ENCODE measurements around the gene CRX. TPM values are rescaled to one million over a fixed set of nuclear protein-coding genes. Genes with fewer than 3 reads are reported as not detected.
"Not testable (repeated sequence)": the region's sequence is repeated elsewhere in the genome, so short reads cannot be mapped to it uniquely, and the experiment has no call there.

The CRX gene
- total and polyA plus RNA-seq, 10 donors = 0.09 TPM; not detected in 9

DNA sequence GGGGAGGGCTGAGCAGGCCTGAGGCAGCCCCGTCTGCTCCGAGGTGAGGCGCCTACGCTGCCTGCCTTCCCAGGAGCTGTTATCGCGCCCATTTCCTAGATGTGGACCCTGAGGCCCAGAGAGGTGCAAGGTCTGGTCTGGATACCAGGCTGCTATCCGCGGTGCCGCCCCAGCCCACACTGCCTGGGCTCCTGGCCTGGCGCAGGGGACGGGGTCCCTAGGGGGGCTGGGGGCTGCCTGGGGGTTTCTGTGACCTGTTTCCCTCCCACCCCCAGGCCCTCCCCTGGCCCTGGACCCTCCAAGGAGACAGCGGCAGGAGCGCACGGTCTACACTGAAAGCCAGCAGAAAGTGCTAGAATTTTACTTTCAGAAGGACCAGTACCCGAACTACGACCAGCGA lies 38.1 kb downstream of the CRX start:
- DNase-seq; H3K36me3 ChIP-seq; H3K9me3 ChIP-seq; H3K4me1 ChIP-seq; H3K27ac ChIP-seq; intact Hi-C loops (cut with DNase I; ENCODE audit: low total_unique reads); H3K4me3 ChIP-seq: not testable (repeated sequence)
- 85 to 97% methylated on average over 9 to 10 of the region's 17 CpGs; no CpG with 5 or more reads in 3 of the 5 donors for WGBS, 5 donors
- H3K27me3 ChIP-seq (replicated peaks in 1 of 7) = peaks cover 0 to 48% (median 0%) of the 10 kb centered on the region in 7 donors

DNA sequence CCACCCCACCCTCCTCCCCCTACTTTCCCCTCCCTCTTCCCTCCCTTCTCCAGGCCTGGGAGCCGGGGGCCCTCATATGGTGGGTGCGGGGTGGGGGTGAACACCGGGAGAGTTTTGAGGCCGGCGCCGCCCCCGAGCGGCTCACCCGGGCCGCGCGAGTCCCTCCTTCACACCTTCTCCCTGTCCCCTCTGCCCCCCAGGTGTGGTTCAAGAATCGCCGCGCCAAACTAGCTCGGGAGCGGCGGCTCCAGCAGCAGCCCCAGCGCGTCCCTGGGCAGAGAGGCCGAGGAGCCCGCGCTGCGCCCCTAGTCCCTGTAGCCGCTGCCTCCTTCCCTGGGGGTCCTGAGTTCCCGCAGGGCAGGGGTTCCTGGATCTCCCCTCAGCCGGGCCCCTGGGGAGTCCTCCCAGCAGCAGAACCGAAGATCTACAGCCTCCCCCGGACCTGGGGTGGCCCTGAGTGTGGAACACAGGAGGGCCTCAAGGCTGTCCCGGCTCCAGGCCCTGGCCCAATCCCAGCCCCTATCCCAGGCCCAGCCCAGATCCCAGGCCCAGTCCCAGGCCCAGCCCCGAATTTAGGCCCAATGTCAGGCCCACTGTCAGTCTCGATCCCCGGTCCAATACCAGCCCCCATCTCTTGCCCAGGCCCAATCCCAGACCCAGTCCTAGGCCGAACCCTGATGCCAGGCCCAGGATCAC lies 39.0 kb downstream of the CRX start:
- TF ChIP-seq POLR2A (IDR thresholded peaks at IDR 0.05) (no peak), CTCF (IDR thresholded peaks at IDR 0.05 in 8 of 11, conservative IDR thresholded peaks at IDR 0.05 in 3 of 11) (no peak), POLR2AphosphoS5 (IDR thresholded peaks at IDR 0.05) (no peak)
- Histone ChIP-seq H3K9me3 (peaks cover 0 to 9% (median 2%) of the 10 kb centered on the region in 8 donors), H3K27ac (no peak overlapping the region), H3K27me3 (replicated peaks in 1 of 7) (peaks cover 0 to 44% (median 0%) of the 10 kb centered on the region in 7 donors), H3K4me3 (no peak overlapping the region), H3K4me1 (peaks cover 0 to 5% (median 0%) of the 10 kb centered on the region in 6 donors), H3K36me3 (no peaks in the 10 kb centered on the region)
- WGBS, 5 donors = 51 to 77% (median 63%) methylated on average over 13 to 30 of the region's 34 CpGs
- intact Hi-C loops (cut with DNase I; ENCODE audit: low total_unique reads) = no loop called here
- DNase-seq = no peak

DNA sequence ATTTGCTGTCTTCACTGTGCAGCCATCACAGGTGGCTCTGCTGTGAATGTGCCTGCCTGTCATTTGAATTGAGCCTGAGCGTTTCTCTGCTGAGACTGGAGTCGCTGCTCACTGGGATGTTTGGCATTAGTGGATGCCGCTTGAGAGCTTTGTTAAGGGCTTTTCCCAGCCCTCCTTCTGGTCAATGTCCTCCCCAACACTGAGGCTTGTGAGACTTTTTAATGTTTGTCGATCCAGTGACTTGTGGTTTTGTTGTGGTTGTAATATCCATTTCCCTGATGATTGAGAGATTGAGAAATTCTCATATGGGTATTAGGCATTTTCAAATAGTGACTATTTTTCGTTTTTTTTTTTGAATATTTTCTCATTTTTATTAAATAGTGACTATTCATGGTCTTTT lies 39.9 kb downstream of the CRX start:
- Histone ChIP-seq H3K36me3 (no peaks in the 10 kb centered on the region), H3K4me3 (no peak overlapping the region), H3K27me3 (replicated peaks in 1 of 7) (peaks cover 0 to 36% (median 0%) of the 10 kb centered on the region in 7 donors), H3K4me1 (peaks cover 0 to 5% (median 0%) of the 10 kb centered on the region in 6 donors), H3K9me3 (peaks cover 0 to 9% (median 2%) of the 10 kb centered on the region in 8 donors), H3K27ac (no peak overlapping the region)
- intact Hi-C loops (cut with DNase I; ENCODE audit: low total_unique reads) = no loop called here
- no peak for DNase-seq
- TF ChIP-seq CTCF (IDR thresholded peaks at IDR 0.05 in 8 of 11, conservative IDR thresholded peaks at IDR 0.05 in 3 of 11) (no peak), POLR2A (IDR thresholded peaks at IDR 0.05) (no peak), POLR2AphosphoS5 (IDR thresholded peaks at IDR 0.05) (no peak)
- 88 to 94% (median 91%) methylated on average over 5 of the region's 5 CpGs for WGBS, 5 donors

GRCh38 chr19:47863514-47863936 lies 41.8 kb downstream of the CRX start:
- H3K4me1 ChIP-seq = peaks cover 0 to 5% (median 0%) of the 10 kb centered on the region in 6 donors
- WGBS, 5 donors = 12 to 21% (median 16%) methylated on average over 14 of the region's 14 CpGs
- TF ChIP-seq POLR2AphosphoS5 (IDR thresholded peaks at IDR 0.05) (no peak), CTCF (IDR thresholded peaks at IDR 0.05 in 8 of 11, conservative IDR thresholded peaks at IDR 0.05 in 3 of 11) (peak; percentile 64 to 95 (median 87)), POLR2A (IDR thresholded peaks at IDR 0.05) (no peak)
- no peak overlapping the region for H3K27ac ChIP-seq
- intact Hi-C loops (cut with DNase I; ENCODE audit: low total_unique reads) = no loop called here
- no peak overlapping the region for H3K4me3 ChIP-seq
- DNase-seq = peak; percentile 93
- H3K36me3 ChIP-seq = no peaks in the 10 kb centered on the region
- peaks cover 0 to 17% (median 0%) of the 10 kb centered on the region in 7 donors for H3K27me3 ChIP-seq (replicated peaks in 1 of 7)
- H3K9me3 ChIP-seq = peaks cover 0 to 9% (median 2%) of the 10 kb centered on the region in 8 donors

All from spleen (tissue), 11 donors.